Skin epidermis (tissue), 12 donors: ENCODE results near the gene HS6ST3.

Source experiments
- H3K27ac ChIP-seq, 21 experiments: fragments of 200-600 bp; sonication (generic) in 11 of 21; one replicate each; pipeline ENCODE4 v1.5.0; 2020; ENCODE audit warnings: mild to moderate bottlenecking in 3 of 21, inconsistent platforms in 2 of 21, moderate library complexity in 2 of 21
- H3K4me3 ChIP-seq, 7 experiments: fragments of 200-600 bp; sonication (generic) in 2 of 7; one replicate each; pipeline ENCODE4 v1.5.0; 2020; ENCODE audit warnings: inconsistent platforms in 2 of 7, mild to moderate bottlenecking in 2 of 7, moderate library complexity in 1 of 7

Gene HS6ST3

GRCh38 chr13:96615252-96615651, 525.3 kb downstream of the HS6ST3 start:
- Histone ChIP-seq H3K4me3 (no peak overlapping the region), H3K27ac (no peak overlapping the region)

GRCh38 chr13:96617528-96617927, 527.6 kb downstream of the HS6ST3 start:
- Histone ChIP-seq H3K27ac (no peak overlapping the region), H3K4me3 (no peak overlapping the region)

- no peak overlapping the region for H3K27ac ChIP-seq
These were observed 531.8 kb downstream of the HS6ST3 start for GRCh38 chr13:96621634-96622183.

GRCh38 chr13:96629331-96629730, 539.4 kb downstream of the HS6ST3 start:
- Histone ChIP-seq H3K4me3 (no peak overlapping the region), H3K27ac (no peak overlapping the region)

More at GRCh38 chr13:96621634-96622183, 531.8 kb downstream of the HS6ST3 start:
- H3K4me3 ChIP-seq = no peak overlapping the region

- no peak overlapping the region for H3K4me3 ChIP-seq
- H3K27ac ChIP-seq = no peak overlapping the region
These were observed 542.8 kb downstream of the HS6ST3 start for GRCh38 chr13:96632536-96633320.

- no peak overlapping the region for H3K27ac ChIP-seq
- H3K4me3 ChIP-seq = no peak overlapping the region
These were observed 546.2 kb downstream of the HS6ST3 start for GRCh38 chr13:96636001-96636709.

- no peak overlapping the region for H3K27ac ChIP-seq
- no peak overlapping the region for H3K4me3 ChIP-seq
These were observed 547.1 kb downstream of the HS6ST3 start for GRCh38 chr13:96637039-96637438.

GRCh38 chr13:96646101-96646500, 556.2 kb downstream of the HS6ST3 start:
- Histone ChIP-seq H3K27ac (no peak overlapping the region), H3K4me3 (no peak overlapping the region)

GRCh38 chr13:96646515-96647211, 556.8 kb downstream of the HS6ST3 start:
- Histone ChIP-seq H3K27ac (no peak overlapping the region), H3K4me3 (no peak overlapping the region)

- no peak overlapping the region for H3K27ac ChIP-seq
- H3K4me3 ChIP-seq = no peak overlapping the region
These were observed 560.5 kb downstream of the HS6ST3 start for GRCh38 chr13:96650301-96650886.

GRCh38 chr13:96651598-96651997, 561.7 kb downstream of the HS6ST3 start:
- no peak overlapping the region for H3K27ac ChIP-seq
- no peak overlapping the region for H3K4me3 ChIP-seq

GRCh38 chr13:96652506-96652905, 562.6 kb downstream of the HS6ST3 start:
- Histone ChIP-seq H3K4me3 (no peak overlapping the region), H3K27ac (no peak overlapping the region)

GRCh38 chr13:96661612-96662011, 571.7 kb downstream of the HS6ST3 start:
- no peak overlapping the region for H3K27ac ChIP-seq
- H3K4me3 ChIP-seq = no peak overlapping the region

- Histone ChIP-seq H3K4me3 (no peak overlapping the region), H3K27ac (no peak overlapping the region)
These were observed 572.1 kb downstream of the HS6ST3 start for GRCh38 chr13:96662036-96662435.

- H3K4me3 ChIP-seq = no peak overlapping the region
- H3K27ac ChIP-seq = no peak overlapping the region
These were observed 577.5 kb downstream of the HS6ST3 start for GRCh38 chr13:96667294-96668018.

- H3K27ac ChIP-seq = no peak overlapping the region
These were observed 581.2 kb downstream of the HS6ST3 start for GRCh38 chr13:96671073-96671472.

GRCh38 chr13:96672016-96672415, 582.1 kb downstream of the HS6ST3 start:
- Histone ChIP-seq H3K27ac (no peak overlapping the region), H3K4me3 (no peak overlapping the region)

More at GRCh38 chr13:96671073-96671472, 581.2 kb downstream of the HS6ST3 start:
- no peak overlapping the region for H3K4me3 ChIP-seq

GRCh38 chr13:96673825-96674224, 583.9 kb downstream of the HS6ST3 start:
- H3K4me3 ChIP-seq = no peak overlapping the region
- H3K27ac ChIP-seq = no peak overlapping the region

- H3K27ac ChIP-seq = no peak overlapping the region
- no peak overlapping the region for H3K4me3 ChIP-seq
These were observed 587.1 kb downstream of the HS6ST3 start for GRCh38 chr13:96677029-96677428.
